ENCODE measurements around the gene RNASE13. TPM values are rescaled to one million over a fixed set of nuclear protein-coding genes. Genes with fewer than 3 reads are reported as not detected.

The RNASE13 gene
- total and polyA plus RNA-seq, 4 donors: 0.18 TPM; not detected in 3

DNA sequence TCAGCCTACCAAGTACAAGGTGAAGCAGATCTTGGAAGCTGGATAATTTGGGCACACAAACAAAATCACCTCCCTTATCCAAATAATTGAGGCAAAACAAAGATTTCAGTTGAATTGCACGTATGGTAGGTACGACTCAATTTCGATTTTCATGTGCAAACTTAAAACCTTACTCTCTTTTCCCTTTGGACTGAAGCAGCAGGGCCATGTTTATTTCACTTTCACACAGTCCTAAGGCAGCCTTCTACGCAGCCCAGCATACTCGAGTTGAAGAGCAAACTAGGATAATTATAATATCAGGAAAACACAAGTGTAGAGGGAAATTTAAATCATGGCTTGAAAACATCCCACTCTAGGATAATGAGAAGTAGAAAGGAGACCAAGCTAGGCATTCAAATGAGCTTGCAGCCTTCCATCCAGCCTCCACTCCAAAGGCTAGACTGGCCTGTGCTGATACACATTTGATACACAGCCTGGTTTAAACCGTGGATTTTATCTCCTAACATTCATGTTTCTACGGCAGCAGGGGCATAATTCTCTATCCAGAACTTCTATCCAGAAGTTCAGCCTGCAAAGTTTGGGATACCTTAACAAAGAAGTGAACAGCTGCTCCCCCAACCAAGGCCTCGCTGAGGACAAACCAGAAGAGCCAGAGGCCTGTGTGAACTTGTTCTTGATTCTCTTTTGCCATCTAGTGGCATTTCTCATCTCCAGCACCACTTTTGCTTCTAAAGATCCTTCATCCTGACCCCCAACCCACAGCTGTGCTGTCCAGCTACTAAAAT, 5.2 kb upstream of the RNASE13 start:
- H3K36me3 ChIP-seq (ENCODE audit: control insufficient read depth in 1 of 2, insufficient read depth in 2 of 2, low read length in 1 of 2): no peaks in the 10 kb centered on the region
- no peaks in the 10 kb centered on the region for H3K4me1 ChIP-seq (ENCODE audit: control insufficient read depth in 1 of 2, insufficient read depth in 2 of 2, low read length in 2 of 2)
- no peaks in the 10 kb centered on the region for H3K9me3 ChIP-seq (ENCODE audit: control insufficient read depth, low read length)
- H3K27me3 ChIP-seq (ENCODE audit: control insufficient read depth in 1 of 2, insufficient read depth in 2 of 2, low read length in 1 of 2): no peaks in the 10 kb centered on the region
- intact Hi-C loops (cut with DNase I): loop anchor here (1.0 to 5.0 kb wide), 3 partner anchors 24 to 37 kb away; no protein-coding TSS in a partner anchor
- DNase-seq (peak in 1 of 2 donors; percentile 56), ATAC-seq (ENCODE audit: low FRiP score) (peak; percentile 84)
- 46 to 47% methylated on average over 8 of the region's 8 CpGs for WGBS, 2 donors
- peak overlapping the region in 1 of 2 donors; percentile 17 for H3K27ac ChIP-seq (ENCODE audit: low read depth in 1 of 2, low read length in 2 of 2)
- H3K4me3 ChIP-seq (ENCODE audit: low read length in 2 of 2): no peak overlapping the region

GRCh38 chr14:21038441-21039422, 4.1 kb upstream of the RNASE13 start:
- H3K9me3 ChIP-seq (ENCODE audit: control insufficient read depth, low read length): no peaks in the 10 kb centered on the region
- H3K27me3 ChIP-seq (ENCODE audit: control insufficient read depth in 1 of 2, insufficient read depth in 2 of 2, low read length in 1 of 2): no peaks in the 10 kb centered on the region
- intact Hi-C loops (cut with DNase I): loop anchor here in 1 of 2 donors (1.0 kb wide), 1 partner anchor 23 kb away; no protein-coding TSS in a partner anchor
- peak; percentile 94 for ATAC-seq (ENCODE audit: low FRiP score)
- 10 to 11% methylated on average over 10 of the region's 10 CpGs for WGBS, 2 donors
- DNase-seq: peak; percentile 83 to 85
- H3K27ac ChIP-seq (ENCODE audit: low read depth in 1 of 2, low read length in 2 of 2): peak overlapping the region in 1 of 2 donors; percentile 52
- no peaks in the 10 kb centered on the region for H3K36me3 ChIP-seq (ENCODE audit: control insufficient read depth in 1 of 2, insufficient read depth in 2 of 2, low read length in 1 of 2)
- no peaks in the 10 kb centered on the region for H3K4me1 ChIP-seq (ENCODE audit: control insufficient read depth in 1 of 2, insufficient read depth in 2 of 2, low read length in 2 of 2)
- no peak overlapping the region for H3K4me3 ChIP-seq (ENCODE audit: low read length in 2 of 2)

GRCh38 chr14:21037156-21037555, 2.5 kb upstream of the RNASE13 start:
- ATAC-seq (ENCODE audit: low FRiP score): no peak
- intact Hi-C loops (cut with DNase I): no loop called here
- no peaks in the 10 kb centered on the region for H3K27me3 ChIP-seq (ENCODE audit: control insufficient read depth in 1 of 2, insufficient read depth in 2 of 2, low read length in 1 of 2)
- H3K4me3 ChIP-seq (ENCODE audit: low read length in 2 of 2): no peak overlapping the region
- no peaks in the 10 kb centered on the region for H3K4me1 ChIP-seq (ENCODE audit: control insufficient read depth in 1 of 2, insufficient read depth in 2 of 2, low read length in 2 of 2)
- H3K27ac ChIP-seq (ENCODE audit: low read depth in 1 of 2, low read length in 2 of 2): no peak overlapping the region
- DNase-seq: no peak
- no peaks in the 10 kb centered on the region for H3K9me3 ChIP-seq (ENCODE audit: control insufficient read depth, low read length)
- no peaks in the 10 kb centered on the region for H3K36me3 ChIP-seq (ENCODE audit: control insufficient read depth in 1 of 2, insufficient read depth in 2 of 2, low read length in 1 of 2)
- 78 to 85% methylated on average over 3 of the region's 3 CpGs for WGBS, 2 donors

- no peak for ATAC-seq (ENCODE audit: low FRiP score)
- no peaks in the 10 kb centered on the region for H3K9me3 ChIP-seq (ENCODE audit: control insufficient read depth, low read length)
- H3K36me3 ChIP-seq (ENCODE audit: control insufficient read depth in 1 of 2, insufficient read depth in 2 of 2, low read length in 1 of 2): no peaks in the 10 kb centered on the region
- no peaks in the 10 kb centered on the region for H3K4me1 ChIP-seq (ENCODE audit: control insufficient read depth in 1 of 2, insufficient read depth in 2 of 2, low read length in 2 of 2)
- intact Hi-C loops (cut with DNase I): no loop called here
- 93 to 98% methylated on average over 7 of the region's 7 CpGs for WGBS, 2 donors
- no peaks in the 10 kb centered on the region for H3K27me3 ChIP-seq (ENCODE audit: control insufficient read depth in 1 of 2, insufficient read depth in 2 of 2, low read length in 1 of 2)
- no peak overlapping the region for H3K4me3 ChIP-seq (ENCODE audit: low read length in 2 of 2)
- no peak overlapping the region for H3K27ac ChIP-seq (ENCODE audit: low read depth in 1 of 2, low read length in 2 of 2)
- no peak for DNase-seq
Measured at GRCh38 chr14:21036751-21037150, 2.1 kb upstream of the RNASE13 start.

GRCh38 chr14:21033133-21033698, 1.4 kb downstream of the RNASE13 start:
- intact Hi-C loops (cut with DNase I): no loop called here
- H3K27me3 ChIP-seq (ENCODE audit: control insufficient read depth in 1 of 2, insufficient read depth in 2 of 2, low read length in 1 of 2): no peaks in the 10 kb centered on the region
- H3K4me1 ChIP-seq (ENCODE audit: control insufficient read depth in 1 of 2, insufficient read depth in 2 of 2, low read length in 2 of 2): no peaks in the 10 kb centered on the region
- no peaks in the 10 kb centered on the region for H3K36me3 ChIP-seq (ENCODE audit: control insufficient read depth in 1 of 2, insufficient read depth in 2 of 2, low read length in 1 of 2)
- no peak overlapping the region for H3K4me3 ChIP-seq (ENCODE audit: low read length in 2 of 2)
- no peak overlapping the region for H3K27ac ChIP-seq (ENCODE audit: low read depth in 1 of 2, low read length in 2 of 2)
- H3K9me3 ChIP-seq (ENCODE audit: control insufficient read depth, low read length): no peaks in the 10 kb centered on the region
- DNase-seq (no peak), ATAC-seq (ENCODE audit: low FRiP score) (no peak)
- WGBS, 2 donors: 82 to 83% methylated on average over 4 of the region's 4 CpGs

- no peaks in the 10 kb centered on the region for H3K36me3 ChIP-seq (ENCODE audit: control insufficient read depth in 1 of 2, insufficient read depth in 2 of 2, low read length in 1 of 2)
- no peak overlapping the region for H3K27ac ChIP-seq (ENCODE audit: low read depth in 1 of 2, low read length in 2 of 2)
- DNase-seq (no peak), ATAC-seq (ENCODE audit: low FRiP score) (no peak)
- no peaks in the 10 kb centered on the region for H3K27me3 ChIP-seq (ENCODE audit: control insufficient read depth in 1 of 2, insufficient read depth in 2 of 2, low read length in 1 of 2)
- no peak overlapping the region for H3K4me3 ChIP-seq (ENCODE audit: low read length in 2 of 2)
- H3K4me1 ChIP-seq (ENCODE audit: control insufficient read depth in 1 of 2, insufficient read depth in 2 of 2, low read length in 2 of 2): no peaks in the 10 kb centered on the region
- intact Hi-C loops (cut with DNase I): no loop called here
- no peaks in the 10 kb centered on the region for H3K9me3 ChIP-seq (ENCODE audit: control insufficient read depth, low read length)
- 87 to 88% methylated on average over 5 of the region's 5 CpGs for WGBS, 2 donors
Measured at GRCh38 chr14:21032326-21033132, 2.1 kb downstream of the RNASE13 start.

DNA sequence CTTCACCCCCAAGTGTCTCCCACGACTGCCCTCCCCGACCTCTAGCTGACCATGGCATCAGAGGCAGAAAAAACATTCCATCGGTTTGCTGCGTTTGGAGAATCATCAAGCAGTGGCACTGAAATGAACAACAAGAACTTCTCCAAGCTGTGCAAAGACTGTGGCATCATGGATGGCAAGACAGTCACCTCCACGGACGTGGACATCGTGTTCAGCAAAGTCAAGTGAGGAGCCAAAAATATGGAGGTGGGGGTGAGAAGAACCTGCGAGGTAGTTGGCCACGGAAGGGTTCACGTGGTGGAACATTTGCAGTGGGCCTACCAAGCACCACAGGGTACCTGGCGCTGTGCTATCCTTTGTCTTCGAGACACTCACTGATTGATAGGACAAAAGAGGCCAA, 4.1 kb downstream of the RNASE13 start:
- Histone ChIP-seq H3K27me3 (ENCODE audit: control insufficient read depth in 1 of 2, insufficient read depth in 2 of 2, low read length in 1 of 2) (no peaks in the 10 kb centered on the region), H3K27ac (ENCODE audit: low read depth in 1 of 2, low read length in 2 of 2) (no peak overlapping the region), H3K4me3 (ENCODE audit: low read length in 2 of 2) (no peak overlapping the region), H3K9me3 (ENCODE audit: control insufficient read depth, low read length) (no peaks in the 10 kb centered on the region), H3K4me1 (ENCODE audit: control insufficient read depth in 1 of 2, insufficient read depth in 2 of 2, low read length in 2 of 2) (peaks cover 0 to 3% of the 10 kb centered on the region in 2 donors), H3K36me3 (ENCODE audit: control insufficient read depth in 1 of 2, insufficient read depth in 2 of 2, low read length in 1 of 2) (no peaks in the 10 kb centered on the region)
- ATAC-seq (ENCODE audit: low FRiP score) (no peak), DNase-seq (no peak)
- intact Hi-C loops (cut with DNase I): no loop called here
- WGBS, 2 donors: 84 to 86% methylated on average over 12 of the region's 12 CpGs

GRCh38 chr14:21029917-21030316, 4.7 kb downstream of the RNASE13 start, which contains the start of gene TPPP2:
TSS of gene TPPP2 (plus strand) at chr14:21030217. CDS start at chr14:21030582, 365 bp downstream.
- no peak for ATAC-seq (ENCODE audit: low FRiP score)
- no peaks in the 10 kb centered on the region for H3K9me3 ChIP-seq (ENCODE audit: control insufficient read depth, low read length)
- no peaks in the 10 kb centered on the region for H3K27me3 ChIP-seq (ENCODE audit: control insufficient read depth in 1 of 2, insufficient read depth in 2 of 2, low read length in 1 of 2)
- DNase-seq: no peak
- no peak within 1 kb of the TSS for H3K4me3 ChIP-seq (ENCODE audit: low read length in 2 of 2)
- peaks cover 0 to 3% of the 10 kb centered on the region in 2 donors for H3K4me1 ChIP-seq (ENCODE audit: control insufficient read depth in 1 of 2, insufficient read depth in 2 of 2, low read length in 2 of 2)
- H3K36me3 ChIP-seq (ENCODE audit: control insufficient read depth in 1 of 2, insufficient read depth in 2 of 2, low read length in 1 of 2): no peaks in the 10 kb centered on the region
- 95 to 96% methylated on average over 5 of the region's 5 CpGs for WGBS, 2 donors
- intact Hi-C loops (cut with DNase I): loop anchor here in 1 of 2 donors (5.0 kb wide), 1 partner anchor 62 kb away; no protein-coding TSS in a partner anchor
- H3K27ac ChIP-seq (ENCODE audit: low read depth in 1 of 2, low read length in 2 of 2): no peak within 1 kb of the TSS

Measured in aorta (tissue), 5 donors.